Breast epithelium (tissue), 4 donors: ENCODE data around the gene MYBPH. TPM values are rescaled to one million over a fixed set of nuclear protein-coding genes. Genes with fewer than 3 reads are reported as not detected.

Experiments used
- DNase-seq, 2 donors: peaks; one replicate each; pipeline ENCODE4 v3.0.0-alpha.2; 2019; ENCODE audit warnings: low spot score in 2 of 2
- H3K27ac ChIP-seq, 2 donors: fragments of 200-600 bp; sonication (generic) in 1 of 2; one replicate each; pipeline ENCODE4 v1.5.1; 2016 to 2019; ENCODE audit warnings: mild to moderate bottlenecking in 1 of 2
- H3K27me3 ChIP-seq, 2 donors: fragments of 200-600 bp; sonication (generic) in 1 of 2; one replicate each; pipeline versions ENCODE4 v1.5.1 to v1.6.0; 2017 to 2019; ENCODE audit warnings: control low read depth in 1 of 2, mild to moderate bottlenecking in 1 of 2
- H3K36me3 ChIP-seq: fragments of 200-600 bp; one replicate; pipeline ENCODE4 v1.5.1; 2019
- H3K4me1 ChIP-seq, 2 donors: fragments of 200-600 bp; sonication (generic); one replicate each; pipeline ENCODE4 v1.5.1; 2016 to 2019; ENCODE audit warnings: control low read depth in 1 of 2
- H3K4me3 ChIP-seq, 3 donors: fragments of 200-600 bp; sonication (generic); 1 replicate in 2 of 3; 2 replicates in 1 of 3; pipeline ENCODE4 v1.5.1; 2016 to 2019; ENCODE audit warnings: mild to moderate bottlenecking in 3 of 3, moderate library complexity in 2 of 3
- H3K9me3 ChIP-seq, 2 donors: fragments of 200-600 bp; sonication (generic) in 1 of 2; one replicate each; pipeline ENCODE4 v1.5.1; 2016 to 2019; ENCODE audit warnings: control low read depth in 1 of 2
- CTCF ChIP-seq, 3 donors: fragments of 450-650 bp; IDR thresholded peaks; one replicate each; pipeline ENCODE4 v1.5.1; 2016 to 2017; ENCODE audit warnings: antibody characterized with exemption in 3 of 3, mild to moderate bottlenecking in 3 of 3, moderate library complexity in 3 of 3
- POLR2A ChIP-seq: fragments of 450-650 bp; IDR thresholded peaks from one replicate; pipeline ENCODE4 v1.6.1; 2016; ENCODE audit warnings: antibody characterized with exemption, mild to moderate bottlenecking, moderate library complexity
- POLR2AphosphoS5 ChIP-seq, 3 donors: sonication (generic); formaldehyde crosslinking; IDR thresholded peaks; one replicate each; pipeline ENCODE4 v1.6.1; 2017; ENCODE audit warnings: antibody characterized with exemption in 3 of 3
- intact Hi-C: fragments of 100-400 bp; cut with DNase I; formaldehyde crosslinking; loops from one replicate; pipeline ENCODE4 v1.15.1; 2023; ENCODE audit warnings: low total_unique reads
- total RNA-seq, 3 donors: library from RNA; depleted of rRNA; stranded (reverse); fragments of >200 nt; gene quantifications; one replicate each; pipeline ENCODE4 v1.1.0, GENCODE V29; 2016

MYBPH gene
- total RNA-seq, 3 donors from 2014 or later = 0.66 TPM; not detected in 2

GRCh38 chr1:203151362-203152157 is 24.1 kb downstream of the MYBPH start:
- TF ChIP-seq CTCF (IDR thresholded peaks at IDR 0.05) = no peak
- no peak for TF ChIP-seq POLR2AphosphoS5 (IDR thresholded peaks at IDR 0.05)
- TF ChIP-seq POLR2A = no peak
- H3K9me3 ChIP-seq = no peaks in the 10 kb centered on the region
- no peak overlapping the region for H3K4me3 ChIP-seq
- intact Hi-C loops = no loop called here
- H3K4me1 ChIP-seq = peaks cover 0 to 8% of the 10 kb centered on the region in 2 donors
- no peak for DNase-seq
- H3K36me3 ChIP-seq = no peaks in the 10 kb centered on the region
- H3K27me3 ChIP-seq = no peaks in the 10 kb centered on the region
- peak overlapping the region in 1 of 2 donors; percentile 52 for H3K27ac ChIP-seq

GRCh38 chr1:203150511-203151297 is 24.9 kb downstream of the MYBPH start:
- Histone ChIP-seq H3K9me3 (no peaks in the 10 kb centered on the region), H3K4me1 (peaks cover 0 to 12% of the 10 kb centered on the region in 2 donors), H3K27ac (peak overlapping the region; percentile 31 to 52), H3K27me3 (no peaks in the 10 kb centered on the region), H3K4me3 (no peak overlapping the region), H3K36me3 (no peaks in the 10 kb centered on the region)
- intact Hi-C loops = no loop called here
- DNase-seq = no peak
- TF ChIP-seq POLR2AphosphoS5 (IDR thresholded peaks at IDR 0.05) = no peak
- TF ChIP-seq POLR2A = no peak
- no peak for TF ChIP-seq CTCF (IDR thresholded peaks at IDR 0.05)

GRCh38 chr1:203149188-203149840 is 26.3 kb downstream of the MYBPH start:
- Histone ChIP-seq H3K9me3 (no peaks in the 10 kb centered on the region), H3K4me3 (no peak overlapping the region), H3K27me3 (no peaks in the 10 kb centered on the region), H3K4me1 (peaks cover 0 to 12% of the 10 kb centered on the region in 2 donors), H3K36me3 (no peaks in the 10 kb centered on the region), H3K27ac (peak overlapping the region; percentile 62 to 86)
- intact Hi-C loops = no loop called here
- DNase-seq = no peak
- no peak for TF ChIP-seq POLR2AphosphoS5 (IDR thresholded peaks at IDR 0.05)
- no peak for TF ChIP-seq POLR2A
- TF ChIP-seq CTCF (IDR thresholded peaks at IDR 0.05) = no peak

GRCh38 chr1:203148579-203148978 is 27.0 kb downstream of the MYBPH start:
- TF ChIP-seq POLR2A = no peak
- TF ChIP-seq CTCF (IDR thresholded peaks at IDR 0.05) = no peak
- no peak for TF ChIP-seq POLR2AphosphoS5 (IDR thresholded peaks at IDR 0.05)
- Histone ChIP-seq H3K4me1 (peaks cover 0 to 8% of the 10 kb centered on the region in 2 donors), H3K4me3 (no peak overlapping the region), H3K27ac (peak overlapping the region; percentile 62 to 86), H3K9me3 (no peaks in the 10 kb centered on the region), H3K36me3 (no peaks in the 10 kb centered on the region), H3K27me3 (no peaks in the 10 kb centered on the region)
- DNase-seq = no peak
- intact Hi-C loops = no loop called here
